Measurements from ENCODE around the gene ELF4. TPM values are rescaled to one million over a fixed set of nuclear protein-coding genes. Genes with fewer than 3 reads are reported as not detected.

ELF4 gene
- total and polyA plus RNA-seq, 9 of the 15 experiments (the other 6 are each of a cell fraction or from before 2014, with no cell fraction given), result 5.9 to 55.8 (median 25.2) TPM

DNA sequence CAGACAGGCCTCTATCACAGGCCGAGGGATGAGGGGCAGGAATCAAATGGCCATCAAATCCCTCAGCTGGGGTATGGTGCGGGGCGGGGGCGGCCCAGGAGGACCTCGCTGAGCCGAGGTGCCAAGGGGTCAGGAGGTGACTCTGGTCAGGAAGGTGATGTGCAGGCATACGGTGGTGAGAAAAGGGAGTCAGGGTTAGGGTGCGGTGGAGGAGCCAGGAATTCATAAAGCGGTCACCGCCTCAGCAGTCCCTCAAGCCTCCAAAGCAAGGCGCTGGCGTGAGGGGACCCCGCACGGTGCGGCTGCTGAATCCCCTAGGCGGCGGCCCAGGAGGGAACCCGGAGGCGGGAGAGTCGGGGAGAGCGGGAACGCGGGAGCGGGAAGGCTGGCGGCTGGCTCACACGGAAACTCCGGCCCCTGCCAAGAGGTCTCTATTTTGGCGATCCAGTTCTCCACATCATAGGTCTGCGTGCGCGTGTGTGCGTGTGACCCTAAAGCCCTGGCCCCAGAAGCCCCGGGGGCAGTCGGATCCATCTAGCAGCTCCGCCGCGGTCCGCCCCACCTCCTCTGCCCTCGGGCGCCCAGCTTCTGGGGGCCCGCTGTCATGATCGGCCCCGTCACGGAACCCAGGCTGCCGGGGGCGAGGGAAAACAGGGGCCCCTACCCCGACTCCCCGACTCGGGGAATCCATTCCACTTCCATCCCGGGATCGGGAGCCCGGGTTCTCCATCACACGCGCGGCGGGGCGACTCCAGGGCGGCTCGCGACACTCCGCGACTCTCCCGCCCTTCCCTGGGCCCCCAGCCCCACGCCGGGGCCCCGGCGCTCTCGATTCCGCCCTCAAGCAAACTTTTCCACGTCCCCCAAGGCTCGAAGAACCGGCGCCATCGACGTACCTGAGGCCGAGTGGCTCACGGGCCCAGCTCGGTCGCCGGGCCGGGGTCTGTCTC is 593 bp downstream of the ELF4 start (continued):
- TF ChIP-seq, protein P1, sequence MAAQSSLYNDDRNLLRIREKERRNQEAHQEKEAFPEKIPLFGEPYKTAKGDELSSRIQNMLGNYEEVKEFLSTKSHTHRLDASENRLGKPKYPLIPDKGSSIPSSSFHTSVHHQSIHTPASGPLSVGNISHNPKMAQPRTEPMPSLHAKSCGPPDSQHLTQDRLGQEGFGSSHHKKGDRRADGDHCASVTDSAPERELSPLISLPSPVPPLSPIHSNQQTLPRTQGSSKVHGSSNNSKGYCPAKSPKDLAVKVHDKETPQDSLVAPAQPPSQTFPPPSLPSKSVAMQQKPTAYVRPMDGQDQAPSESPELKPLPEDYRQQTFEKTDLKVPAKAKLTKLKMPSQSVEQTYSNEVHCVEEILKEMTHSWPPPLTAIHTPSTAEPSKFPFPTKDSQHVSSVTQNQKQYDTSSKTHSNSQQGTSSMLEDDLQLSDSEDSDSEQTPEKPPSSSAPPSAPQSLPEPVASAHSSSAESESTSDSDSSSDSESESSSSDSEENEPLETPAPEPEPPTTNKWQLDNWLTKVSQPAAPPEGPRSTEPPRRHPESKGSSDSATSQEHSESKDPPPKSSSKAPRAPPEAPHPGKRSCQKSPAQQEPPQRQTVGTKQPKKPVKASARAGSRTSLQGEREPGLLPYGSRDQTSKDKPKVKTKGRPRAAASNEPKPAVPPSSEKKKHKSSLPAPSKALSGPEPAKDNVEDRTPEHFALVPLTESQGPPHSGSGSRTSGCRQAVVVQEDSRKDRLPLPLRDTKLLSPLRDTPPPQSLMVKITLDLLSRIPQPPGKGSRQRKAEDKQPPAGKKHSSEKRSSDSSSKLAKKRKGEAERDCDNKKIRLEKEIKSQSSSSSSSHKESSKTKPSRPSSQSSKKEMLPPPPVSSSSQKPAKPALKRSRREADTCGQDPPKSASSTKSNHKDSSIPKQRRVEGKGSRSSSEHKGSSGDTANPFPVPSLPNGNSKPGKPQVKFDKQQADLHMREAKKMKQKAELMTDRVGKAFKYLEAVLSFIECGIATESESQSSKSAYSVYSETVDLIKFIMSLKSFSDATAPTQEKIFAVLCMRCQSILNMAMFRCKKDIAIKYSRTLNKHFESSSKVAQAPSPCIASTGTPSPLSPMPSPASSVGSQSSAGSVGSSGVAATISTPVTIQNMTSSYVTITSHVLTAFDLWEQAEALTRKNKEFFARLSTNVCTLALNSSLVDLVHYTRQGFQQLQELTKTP (IDR thresholded peaks at IDR 0.05; ENCODE audit: low read depth in 1 of 2, partially characterized antibody in 2 of 2), result no peak
- TF ChIP-seq RFX5 (IDR thresholded peaks at IDR 0.05; ENCODE audit: low read depth, low read length) (no peak), HNRNPH1 (optimal IDR thresholded peaks at IDR 0.05; ENCODE audit: low read depth, low read length) (no peak), PRPF4 (IDR thresholded peaks at IDR 0.05; ENCODE audit: insufficient read depth, low read depth, low read length, poor library complexity, severe bottlenecking) (no peak), SP1 (CRISPR knock-in tag; IDR thresholded peaks at IDR 0.05) (peak; percentile 54; the same call in 1 of the 2 replicates), NBN (IDR thresholded peaks at IDR 0.05; ENCODE audit: low read depth) (no peak), POLR3G (IDR thresholded peaks at IDR 0.05; ENCODE audit: extremely low read depth, insufficient read length, insufficient replicate concordance) (no peak), ZSCAN32 (CRISPR knock-in tag; IDR thresholded peaks at IDR 0.05) (no peak), HOXB6 (CRISPR knock-in tag; IDR thresholded peaks at IDR 0.05; ENCODE audit: borderline replicate concordance) (no peak), CXXC5 (CRISPR knock-in tag; IDR thresholded peaks at IDR 0.05) (0 out of 2 replicates have a peak, but pooled peaks have one; percentile 23), SLC30A9 (CRISPR knock-in tag; IDR thresholded peaks at IDR 0.05) (no peak), ZNF224 (CRISPR knock-in tag; IDR thresholded peaks at IDR 0.05) (no peak), ETV6 (IDR thresholded peaks at IDR 0.05; ENCODE audit: borderline replicate concordance in 1 of 2, low read depth in 2 of 2, low read length in 1 of 2) (no peak), ETV6 (CRISPR knock-in tag; IDR thresholded peaks at IDR 0.05; ENCODE audit: borderline replicate concordance) (no peak), ZNF408 (CRISPR knock-in tag; IDR thresholded peaks at IDR 0.05; ENCODE audit: low read depth) (no peak)
- TF ChIP-seq, protein P2, sequence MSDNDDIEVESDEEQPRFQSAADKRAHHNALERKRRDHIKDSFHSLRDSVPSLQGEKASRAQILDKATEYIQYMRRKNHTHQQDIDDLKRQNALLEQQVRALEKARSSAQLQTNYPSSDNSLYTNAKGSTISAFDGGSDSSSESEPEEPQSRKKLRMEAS (CRISPR knock-in tag; IDR thresholded peaks at IDR 0.05), result peak; percentile 21; the same call in 1 of the 2 replicates
- TF ChIP-seq, protein P3, sequence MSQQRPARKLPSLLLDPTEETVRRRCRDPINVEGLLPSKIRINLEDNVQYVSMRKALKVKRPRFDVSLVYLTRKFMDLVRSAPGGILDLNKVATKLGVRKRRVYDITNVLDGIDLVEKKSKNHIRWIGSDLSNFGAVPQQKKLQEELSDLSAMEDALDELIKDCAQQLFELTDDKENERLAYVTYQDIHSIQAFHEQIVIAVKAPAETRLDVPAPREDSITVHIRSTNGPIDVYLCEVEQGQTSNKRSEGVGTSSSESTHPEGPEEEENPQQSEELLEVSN (IDR thresholded peaks at IDR 0.05; ENCODE audit: borderline replicate concordance in 1 of 2, extremely low read depth in 1 of 2, insufficient read depth in 1 of 2, insufficient read length in 1 of 2, low read depth in 1 of 2, low read length in 1 of 2, poor library complexity in 1 of 2, severe bottlenecking in 1 of 2), result peak; percentile 55 to 95
- TF ChIP-seq, protein P4, sequence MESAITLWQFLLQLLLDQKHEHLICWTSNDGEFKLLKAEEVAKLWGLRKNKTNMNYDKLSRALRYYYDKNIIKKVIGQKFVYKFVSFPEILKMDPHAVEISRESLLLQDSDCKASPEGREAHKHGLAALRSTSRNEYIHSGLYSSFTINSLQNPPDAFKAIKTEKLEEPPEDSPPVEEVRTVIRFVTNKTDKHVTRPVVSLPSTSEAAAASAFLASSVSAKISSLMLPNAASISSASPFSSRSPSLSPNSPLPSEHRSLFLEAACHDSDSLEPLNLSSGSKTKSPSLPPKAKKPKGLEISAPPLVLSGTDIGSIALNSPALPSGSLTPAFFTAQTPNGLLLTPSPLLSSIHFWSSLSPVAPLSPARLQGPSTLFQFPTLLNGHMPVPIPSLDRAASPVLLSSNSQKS (CRISPR knock-in tag; IDR thresholded peaks at IDR 0.05), result no peak

All from K562 (cell line).